ENCODE data around the gene ADAMTS2.

GRCh38 chr5:179171251-179171815, 173.9 kb downstream of the ADAMTS2 start:
- TF ChIP-seq POLR2A (IDR thresholded peaks at IDR 0.05) = no peak
- TF ChIP-seq, protein P1, sequence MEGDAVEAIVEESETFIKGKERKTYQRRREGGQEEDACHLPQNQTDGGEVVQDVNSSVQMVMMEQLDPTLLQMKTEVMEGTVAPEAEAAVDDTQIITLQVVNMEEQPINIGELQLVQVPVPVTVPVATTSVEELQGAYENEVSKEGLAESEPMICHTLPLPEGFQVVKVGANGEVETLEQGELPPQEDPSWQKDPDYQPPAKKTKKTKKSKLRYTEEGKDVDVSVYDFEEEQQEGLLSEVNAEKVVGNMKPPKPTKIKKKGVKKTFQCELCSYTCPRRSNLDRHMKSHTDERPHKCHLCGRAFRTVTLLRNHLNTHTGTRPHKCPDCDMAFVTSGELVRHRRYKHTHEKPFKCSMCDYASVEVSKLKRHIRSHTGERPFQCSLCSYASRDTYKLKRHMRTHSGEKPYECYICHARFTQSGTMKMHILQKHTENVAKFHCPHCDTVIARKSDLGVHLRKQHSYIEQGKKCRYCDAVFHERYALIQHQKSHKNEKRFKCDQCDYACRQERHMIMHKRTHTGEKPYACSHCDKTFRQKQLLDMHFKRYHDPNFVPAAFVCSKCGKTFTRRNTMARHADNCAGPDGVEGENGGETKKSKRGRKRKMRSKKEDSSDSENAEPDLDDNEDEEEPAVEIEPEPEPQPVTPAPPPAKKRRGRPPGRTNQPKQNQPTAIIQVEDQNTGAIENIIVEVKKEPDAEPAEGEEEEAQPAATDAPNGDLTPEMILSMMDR (IDR thresholded peaks at IDR 0.05) = no peak
